Caco-2 (cell line): Measurements from ENCODE around the gene MAPK14. TPM values are rescaled to one million over a fixed set of nuclear protein-coding genes. Genes with fewer than 3 reads are reported as not detected.

ENCODE experiments used
- BruUV-seq: library from RNA; stranded (reverse); fragments of 400-500 nt; replicated peaks from 2 replicates; lab custom pipeline; 2021; lab: Mats Ljungman, UMichigan
- CTCF ChIA-PET: fragments of 300-600 bp; sonication (Branson Sonifier 250); formaldehyde crosslinking; loops from one replicate; lab custom pipeline; 2022; ENCODE audit warnings: antibody characterized with exemption; lab: Charles Lee
- POLR2A ChIA-PET: fragments of 300-600 bp; sonication (Branson Sonifier 250); formaldehyde crosslinking; loops from one replicate; lab custom pipeline; 2022; ENCODE audit warnings: antibody characterized with exemption; lab: Charles Lee
- DNase-seq, 2 experiments: peaks; one replicate each; pipeline versions ENCODE4 v3.0.0 to v3.0.0-alpha.2; 2020 to 2022
- H3K27me3 ChIP-seq: replicated peaks from 2 replicates; pipeline ENCODE4 v1.6.0; 2011; ENCODE audit warnings: low read length; ENCODE audit not compliant: control insufficient read depth, insufficient read depth
- H3K36me3 ChIP-seq: 2 replicates; pipeline ENCODE4 v1.5.1; 2011; ENCODE audit warnings: low read length; ENCODE audit not compliant: control insufficient read depth, insufficient read depth
- H3K4me1 ChIP-seq: fragments of 250-450 bp; sonication (Bioruptor Pico); 2 replicates; pipeline ENCODE4 v1.5.1; 2020; ENCODE audit warnings: mild to moderate bottlenecking
- H3K4me3 ChIP-seq: 2 replicates; pipeline ENCODE4 v1.5.1; 2011; ENCODE audit warnings: low read depth, mild to moderate bottlenecking, control low read depth, low read length
- H3K9me3 ChIP-seq: fragments of 250-450 bp; sonication (Bioruptor Pico); 2 replicates; pipeline ENCODE4 v1.5.1; 2020; ENCODE audit warnings: mild to moderate bottlenecking, moderate library complexity
- H3K27ac Mint-ChIP-seq: one replicate; pipeline ENCODE4 v1.8.0; 2022; ENCODE audit warnings: mixed read lengths; ENCODE audit not compliant: unreplicated experiment
- H3K27me3 Mint-ChIP-seq: one replicate; pipeline ENCODE4 v1.8.0; 2022; ENCODE audit warnings: mixed read lengths; ENCODE audit not compliant: insufficient read depth, unreplicated experiment
- H3K36me3 Mint-ChIP-seq: one replicate; pipeline ENCODE4 v1.8.0; 2022; ENCODE audit warnings: mild to moderate bottlenecking, mixed read lengths; ENCODE audit not compliant: insufficient read depth, unreplicated experiment
- H3K4me1 Mint-ChIP-seq: one replicate; pipeline ENCODE4 v1.8.0; 2022; ENCODE audit warnings: low read depth, mixed read lengths; ENCODE audit not compliant: unreplicated experiment
- H3K4me3 Mint-ChIP-seq: one replicate; pipeline ENCODE4 v1.8.0; 2022; ENCODE audit warnings: mild to moderate bottlenecking, moderate library complexity, mixed read lengths; ENCODE audit not compliant: unreplicated experiment
- H3K9me3 Mint-ChIP-seq: one replicate; pipeline ENCODE4 v1.8.0; 2022; ENCODE audit warnings: mixed read lengths; ENCODE audit not compliant: unreplicated experiment
- intact Hi-C: fragments of 100-400 bp; cut with micrococcal nuclease; formaldehyde crosslinking; loops from one replicate; pipeline ENCODE4 v1.10.0; 2022; ENCODE audit not compliant: unreplicated experiment
- total RNA-seq: library from RNA; stranded (reverse); gene quantifications from 2 replicates; pipeline ENCODE4 v1.2.3, GENCODE V29; 2022
- TF ChIP-seq, protein P1 (sequence below), 2 experiments: fragments of 200-600 bp in 1 of 2; IDR thresholded peaks; 1 replicate in 1 of 2; 2 replicates in 1 of 2; pipeline versions ENCODE4 v1.5.1 to v1.8.0; 2011 to 2022; ENCODE audit warnings: antibody characterized with exemption in 1 of 2, control low read depth in 1 of 2, inconsistent platforms in 1 of 2, low read depth in 1 of 2, low read length in 1 of 2, mild to moderate bottlenecking in 1 of 2, moderate library complexity in 1 of 2; ENCODE audit not compliant: insufficient read depth in 1 of 2, severe bottlenecking in 1 of 2, unreplicated experiment in 1 of 2

MAPK14 gene
- total RNA-seq, 1 experiment from 2014 or later = 72.0 TPM

GRCh38 chr6:36038120-36038876 lies 10.7 kb downstream of the MAPK14 start:
- no peak for DNase-seq
- no peaks in the 10 kb centered on the region for H3K9me3 Mint-ChIP-seq
- TF ChIP-seq, protein P1, sequence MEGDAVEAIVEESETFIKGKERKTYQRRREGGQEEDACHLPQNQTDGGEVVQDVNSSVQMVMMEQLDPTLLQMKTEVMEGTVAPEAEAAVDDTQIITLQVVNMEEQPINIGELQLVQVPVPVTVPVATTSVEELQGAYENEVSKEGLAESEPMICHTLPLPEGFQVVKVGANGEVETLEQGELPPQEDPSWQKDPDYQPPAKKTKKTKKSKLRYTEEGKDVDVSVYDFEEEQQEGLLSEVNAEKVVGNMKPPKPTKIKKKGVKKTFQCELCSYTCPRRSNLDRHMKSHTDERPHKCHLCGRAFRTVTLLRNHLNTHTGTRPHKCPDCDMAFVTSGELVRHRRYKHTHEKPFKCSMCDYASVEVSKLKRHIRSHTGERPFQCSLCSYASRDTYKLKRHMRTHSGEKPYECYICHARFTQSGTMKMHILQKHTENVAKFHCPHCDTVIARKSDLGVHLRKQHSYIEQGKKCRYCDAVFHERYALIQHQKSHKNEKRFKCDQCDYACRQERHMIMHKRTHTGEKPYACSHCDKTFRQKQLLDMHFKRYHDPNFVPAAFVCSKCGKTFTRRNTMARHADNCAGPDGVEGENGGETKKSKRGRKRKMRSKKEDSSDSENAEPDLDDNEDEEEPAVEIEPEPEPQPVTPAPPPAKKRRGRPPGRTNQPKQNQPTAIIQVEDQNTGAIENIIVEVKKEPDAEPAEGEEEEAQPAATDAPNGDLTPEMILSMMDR (IDR thresholded peaks at IDR 0.05; ENCODE audit: insufficient read depth in 1 of 2, low read depth in 1 of 2, low read length in 1 of 2, severe bottlenecking in 1 of 2, unreplicated experiment in 1 of 2) = no peak
- intact Hi-C loops = no loop called here
- no TSS peak for BruUV-seq
- Histone ChIP-seq H3K36me3 (no peaks in the 10 kb centered on the region), H3K27me3 (no peaks in the 10 kb centered on the region), H3K4me3 (no peak overlapping the region), H3K4me1 (0 out of 2 replicates have a peak, but pooled peaks cover 6% of the 10 kb centered on the region), H3K9me3 (no peaks in the 10 kb centered on the region)
- no peaks in the 10 kb centered on the region for H3K27me3 Mint-ChIP-seq
- H3K4me1 Mint-ChIP-seq = peaks cover 35% of the 10 kb centered on the region
- H3K27ac Mint-ChIP-seq = no peak overlapping the region
- peaks cover 15% of the 10 kb centered on the region for H3K36me3 Mint-ChIP-seq
- no peak overlapping the region for H3K4me3 Mint-ChIP-seq
- ChIA-PET POLR2A (no interaction called here), CTCF (no interaction called here)

DNA sequence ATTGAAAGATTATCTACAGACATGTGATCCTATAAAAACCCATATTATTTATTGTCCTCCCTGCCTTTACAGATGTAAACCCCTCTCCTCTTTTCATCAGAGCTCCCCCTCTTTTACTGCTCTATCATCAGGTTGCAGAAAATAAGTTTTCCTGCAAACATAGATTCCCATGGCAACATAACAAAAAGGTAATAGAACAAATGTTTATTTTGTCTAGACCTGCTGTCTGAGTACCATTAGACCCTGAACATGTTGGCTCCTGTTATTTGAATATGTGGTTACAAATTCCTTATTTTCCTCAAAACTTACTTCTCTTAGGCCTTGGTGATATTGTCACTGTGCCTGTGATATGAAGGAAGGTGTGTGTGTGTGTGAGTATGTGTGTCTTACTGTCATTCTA lies 11.5 kb downstream of the MAPK14 start:
- no peaks in the 10 kb centered on the region for H3K27me3 Mint-ChIP-seq
- Histone ChIP-seq H3K4me3 (no peak overlapping the region), H3K27me3 (no peaks in the 10 kb centered on the region), H3K9me3 (no peaks in the 10 kb centered on the region), H3K36me3 (no peaks in the 10 kb centered on the region), H3K4me1 (0 out of 2 replicates have a peak, but pooled peaks cover 2% of the 10 kb centered on the region)
- H3K9me3 Mint-ChIP-seq = no peaks in the 10 kb centered on the region
- DNase-seq = no peak
- no peak overlapping the region for H3K4me3 Mint-ChIP-seq
- POLR2A ChIA-PET = no interaction called here
- BruUV-seq = no TSS peak
- CTCF ChIA-PET = no interaction called here
- peaks cover 35% of the 10 kb centered on the region for H3K4me1 Mint-ChIP-seq
- intact Hi-C loops = no loop called here
- peak overlapping the region; percentile 56 for H3K27ac Mint-ChIP-seq
- H3K36me3 Mint-ChIP-seq = peaks cover 17% of the 10 kb centered on the region
- TF ChIP-seq, protein P1 (IDR thresholded peaks at IDR 0.05; ENCODE audit: insufficient read depth in 1 of 2, low read depth in 1 of 2, low read length in 1 of 2, severe bottlenecking in 1 of 2, unreplicated experiment in 1 of 2) = no peak

- H3K27me3 ChIP-seq = no peaks in the 10 kb centered on the region
- H3K27me3 Mint-ChIP-seq = no peaks in the 10 kb centered on the region
- no peak overlapping the region for H3K27ac Mint-ChIP-seq
- H3K4me1 Mint-ChIP-seq = peaks cover 28% of the 10 kb centered on the region
- H3K4me3 Mint-ChIP-seq = no peak overlapping the region
- no peak overlapping the region for H3K4me3 ChIP-seq
- ChIA-PET CTCF (no interaction called here), POLR2A (no interaction called here)
- H3K4me1 ChIP-seq = no peaks in the 10 kb centered on the region
- H3K9me3 Mint-ChIP-seq = no peaks in the 10 kb centered on the region
- TF ChIP-seq, protein P1 (IDR thresholded peaks at IDR 0.05; ENCODE audit: insufficient read depth in 1 of 2, low read depth in 1 of 2, low read length in 1 of 2, severe bottlenecking in 1 of 2, unreplicated experiment in 1 of 2) = no peak
- H3K36me3 Mint-ChIP-seq = peaks cover 13% of the 10 kb centered on the region
- no peaks in the 10 kb centered on the region for H3K36me3 ChIP-seq
- H3K9me3 ChIP-seq = no peaks in the 10 kb centered on the region
- intact Hi-C loops = no loop called here
- no peak for DNase-seq
- no TSS peak for BruUV-seq
Measured at GRCh38 chr6:36040958-36041357, 13.3 kb downstream of the MAPK14 start.
